Measurements from ENCODE around the gene OSR1.
A peak's percentile ranks its signal among the peaks of the same experiment; 100 is the strongest.

Gene OSR1

DNA sequence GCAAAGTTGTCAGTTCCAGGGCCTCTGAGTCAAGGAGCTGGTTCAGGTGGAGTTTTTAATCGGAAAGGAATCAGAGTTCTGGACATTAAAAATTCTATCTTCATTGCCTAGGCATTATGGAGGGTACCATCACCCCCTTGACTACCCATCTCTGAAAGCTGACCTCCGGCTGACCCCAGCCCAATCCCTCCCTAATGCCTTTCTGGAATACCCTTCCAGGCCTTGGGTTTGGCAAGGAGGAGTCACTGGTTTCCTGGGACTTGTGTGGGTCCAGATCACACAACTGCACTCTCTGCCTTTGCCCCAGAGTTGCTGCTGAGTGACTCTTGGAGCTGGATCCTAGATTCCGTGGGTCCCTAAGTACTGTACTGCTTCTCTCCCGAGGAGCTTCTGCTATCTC is 1.0 kb upstream of the OSR1 start:
- Histone ChIP-seq H3K4me1 (ENCODE audit: control insufficient read depth in 1 of 2, insufficient read depth in 2 of 2, low read length in 2 of 2) (peaks cover 8 to 26% of the 10 kb centered on the region in 2 donors), H3K27ac (ENCODE audit: low read depth, low read length) (no peak overlapping the region), H3K27me3 (ENCODE audit: control insufficient read depth in 1 of 2, insufficient read depth in 2 of 2, low read length in 2 of 2) (peaks cover 80 to 89% of the 10 kb centered on the region in 2 donors), H3K4me3 (ENCODE audit: low read depth in 1 of 2, low read length in 2 of 2) (no peak overlapping the region), H3K9ac (ENCODE audit: low read depth in 1 of 2, low read length in 2 of 2) (no peak overlapping the region), H3K36me3 (ENCODE audit: control insufficient read depth in 1 of 2, insufficient read depth in 2 of 2, low read length in 2 of 2) (no peaks in the 10 kb centered on the region), H3K9me3 (ENCODE audit: control insufficient read depth in 1 of 2, low read length in 2 of 2) (no peaks in the 10 kb centered on the region)

DNA sequence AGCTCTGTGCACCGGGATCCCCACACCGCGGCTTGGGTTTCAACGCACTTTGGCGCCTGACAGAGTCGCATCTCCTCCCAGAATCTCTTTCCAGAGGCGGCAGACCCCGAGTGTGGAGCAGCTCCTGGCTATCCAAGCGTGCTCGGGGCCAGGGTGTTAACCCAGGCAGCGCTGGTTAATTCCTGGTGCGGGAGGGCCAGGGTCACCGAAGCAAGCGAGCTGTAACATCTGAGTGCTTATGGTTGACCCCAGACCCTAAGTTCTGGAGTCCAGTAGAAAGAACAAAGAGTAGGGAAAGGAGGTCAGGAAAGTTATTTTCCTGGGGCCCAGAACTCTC is 566 bp upstream of the OSR1 start:
- Histone ChIP-seq H3K9me3 (ENCODE audit: control insufficient read depth in 1 of 2, low read length in 2 of 2) (no peaks in the 10 kb centered on the region), H3K36me3 (ENCODE audit: control insufficient read depth in 1 of 2, insufficient read depth in 2 of 2, low read length in 2 of 2) (no peaks in the 10 kb centered on the region), H3K27ac (ENCODE audit: low read depth, low read length) (no peak overlapping the region), H3K27me3 (ENCODE audit: control insufficient read depth in 1 of 2, insufficient read depth in 2 of 2, low read length in 2 of 2) (peaks cover 80 to 89% of the 10 kb centered on the region in 2 donors), H3K4me1 (ENCODE audit: control insufficient read depth in 1 of 2, insufficient read depth in 2 of 2, low read length in 2 of 2) (peaks cover 8 to 26% of the 10 kb centered on the region in 2 donors), H3K4me3 (ENCODE audit: low read depth in 1 of 2, low read length in 2 of 2) (peak overlapping the region; percentile 47 to 62), H3K9ac (ENCODE audit: low read depth in 1 of 2, low read length in 2 of 2) (no peak overlapping the region)

DNA sequence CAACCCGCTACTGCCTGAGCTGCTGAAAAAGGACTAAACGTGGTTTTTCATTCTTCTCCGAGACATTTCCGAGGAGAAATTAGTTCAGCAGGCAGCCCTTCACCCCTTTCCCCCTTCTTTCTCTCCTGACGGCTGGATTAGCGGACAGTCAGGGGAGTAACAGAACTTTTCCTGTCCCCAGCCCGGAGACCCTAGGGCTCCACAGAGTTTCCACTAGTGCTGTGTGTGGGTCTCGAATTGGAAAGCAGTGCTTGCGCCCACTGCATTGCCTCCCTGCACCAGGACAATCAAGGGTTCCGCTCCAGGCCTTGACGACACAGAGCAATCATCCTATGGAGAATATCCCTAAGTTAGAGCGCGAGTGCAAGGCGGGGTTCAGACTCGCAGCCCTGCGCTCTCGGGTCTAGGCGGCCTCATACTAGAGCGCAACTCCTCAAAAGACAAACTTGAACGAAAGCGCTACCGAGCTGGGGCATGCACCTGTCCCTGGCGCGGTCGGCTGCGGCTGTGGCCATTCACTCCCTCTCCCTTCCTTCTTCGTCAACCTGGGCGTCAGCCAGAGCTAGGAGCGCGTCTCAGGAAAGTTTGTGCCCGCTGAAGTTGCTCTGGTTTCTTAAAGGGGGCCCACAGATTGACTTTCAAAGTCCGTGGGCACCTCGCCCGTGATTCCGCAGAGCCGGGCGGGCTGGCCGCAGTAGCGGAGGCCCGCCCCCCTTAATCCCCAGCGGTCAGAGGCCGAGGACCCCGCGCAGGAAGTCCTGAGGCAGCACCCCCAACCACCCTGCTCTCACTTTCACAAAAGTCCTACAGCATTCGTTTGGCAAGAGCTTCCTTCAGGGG is 801 bp downstream of the OSR1 start:
- no peaks in the 10 kb centered on the region for H3K9me3 ChIP-seq (ENCODE audit: control insufficient read depth in 1 of 2, low read length in 2 of 2)
- no peaks in the 10 kb centered on the region for H3K36me3 ChIP-seq (ENCODE audit: control insufficient read depth in 1 of 2, insufficient read depth in 2 of 2, low read length in 2 of 2)
- peaks cover 8 to 24% of the 10 kb centered on the region in 2 donors for H3K4me1 ChIP-seq (ENCODE audit: control insufficient read depth in 1 of 2, insufficient read depth in 2 of 2, low read length in 2 of 2)
- H3K27me3 ChIP-seq (ENCODE audit: control insufficient read depth in 1 of 2, insufficient read depth in 2 of 2, low read length in 2 of 2) = peaks cover 89 to 90% of the 10 kb centered on the region in 2 donors
- peak overlapping the region; percentile 64 for H3K4me3 ChIP-seq (ENCODE audit: low read depth in 1 of 2, low read length in 2 of 2)
- no peak overlapping the region for H3K9ac ChIP-seq (ENCODE audit: low read depth in 1 of 2, low read length in 2 of 2)
- H3K27ac ChIP-seq (ENCODE audit: low read depth, low read length) = no peak overlapping the region

DNA sequence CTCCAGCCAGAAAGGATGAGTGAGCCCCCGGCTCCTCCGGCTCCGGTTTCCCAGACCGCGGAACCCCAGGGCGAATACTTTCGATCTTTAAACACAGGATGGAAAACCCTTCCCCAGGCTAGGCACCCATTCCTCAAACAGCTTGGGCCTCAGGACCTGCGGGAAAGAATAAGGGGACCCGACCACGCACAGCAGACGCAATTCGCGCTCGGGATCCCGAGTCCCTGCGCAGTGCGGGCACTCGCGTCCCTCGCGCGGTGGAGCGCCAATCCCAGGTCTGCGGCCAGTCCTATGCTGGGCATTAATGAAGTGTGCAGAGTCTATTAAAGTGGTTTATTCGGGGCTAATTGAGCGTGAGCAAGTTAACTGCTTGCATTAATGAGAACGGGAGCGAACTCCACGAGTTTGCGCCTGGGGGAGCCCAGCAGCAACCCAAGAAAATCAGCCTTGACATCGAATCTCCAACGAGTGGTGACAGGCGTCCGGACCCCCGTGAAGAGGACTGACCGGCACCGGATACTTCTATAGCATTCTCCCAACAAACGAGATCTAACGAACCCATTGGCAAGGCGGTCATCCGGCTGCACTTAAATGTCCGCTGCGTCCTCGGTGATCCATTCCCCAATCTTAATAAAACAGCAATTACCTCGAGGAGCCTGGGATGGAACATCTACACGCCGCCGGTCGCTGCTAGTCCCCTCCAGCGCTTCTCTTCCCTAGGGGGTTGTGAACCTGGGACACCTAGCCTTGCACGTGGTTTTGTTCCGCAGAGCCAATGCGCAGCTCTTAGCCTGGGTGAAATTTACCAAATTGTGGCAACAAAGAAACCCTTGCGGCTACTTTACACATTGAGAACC is 1.6 kb downstream of the OSR1 start:
- peak overlapping the region; percentile 64 for H3K4me3 ChIP-seq (ENCODE audit: low read depth in 1 of 2, low read length in 2 of 2)
- no peak overlapping the region for H3K27ac ChIP-seq (ENCODE audit: low read depth, low read length)
- H3K4me1 ChIP-seq (ENCODE audit: control insufficient read depth in 1 of 2, insufficient read depth in 2 of 2, low read length in 2 of 2) = peaks cover 8 to 20% of the 10 kb centered on the region in 2 donors
- H3K9me3 ChIP-seq (ENCODE audit: control insufficient read depth in 1 of 2, low read length in 2 of 2) = no peaks in the 10 kb centered on the region
- H3K27me3 ChIP-seq (ENCODE audit: control insufficient read depth in 1 of 2, insufficient read depth in 2 of 2, low read length in 2 of 2) = peaks cover 93 to 97% of the 10 kb centered on the region in 2 donors
- no peak overlapping the region for H3K9ac ChIP-seq (ENCODE audit: low read depth in 1 of 2, low read length in 2 of 2)
- no peaks in the 10 kb centered on the region for H3K36me3 ChIP-seq (ENCODE audit: control insufficient read depth in 1 of 2, insufficient read depth in 2 of 2, low read length in 2 of 2)

DNA sequence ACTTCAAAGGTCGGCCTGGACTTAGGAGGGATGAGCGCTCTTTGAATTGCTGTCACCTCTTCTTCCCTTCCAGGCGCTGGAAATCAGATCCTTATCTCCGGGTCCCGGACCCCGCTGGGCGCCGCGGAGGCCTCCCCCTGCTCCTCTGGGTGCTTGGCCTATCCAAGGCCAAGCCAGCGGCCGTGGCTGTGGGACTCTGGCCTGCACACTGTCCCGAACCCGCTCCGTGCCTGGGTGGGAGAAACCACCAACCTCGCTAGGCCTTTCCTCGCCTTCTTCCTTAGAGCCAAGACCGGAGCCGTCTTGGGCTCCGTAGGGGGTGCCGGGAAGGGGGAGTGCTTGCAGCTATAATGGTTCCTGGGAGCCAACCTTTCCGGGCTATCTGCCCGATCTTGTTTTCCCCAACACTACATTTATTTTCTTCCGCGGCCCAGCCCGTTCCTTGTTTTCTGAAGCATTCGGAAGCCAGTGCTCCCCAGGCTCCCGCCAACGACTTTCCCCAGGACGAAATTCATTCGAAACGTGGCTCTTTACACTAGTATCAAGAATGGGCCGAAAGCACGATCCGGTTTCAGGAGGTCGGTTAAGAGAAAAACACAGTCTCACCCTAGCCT is 2.4 kb downstream of the OSR1 start:
- Histone ChIP-seq H3K4me1 (ENCODE audit: control insufficient read depth in 1 of 2, insufficient read depth in 2 of 2, low read length in 2 of 2) (peaks cover 8 to 15% of the 10 kb centered on the region in 2 donors), H3K4me3 (ENCODE audit: low read depth in 1 of 2, low read length in 2 of 2) (peak overlapping the region; percentile 24 to 64), H3K9ac (ENCODE audit: low read depth in 1 of 2, low read length in 2 of 2) (no peak overlapping the region), H3K9me3 (ENCODE audit: control insufficient read depth in 1 of 2, low read length in 2 of 2) (no peaks in the 10 kb centered on the region), H3K27ac (ENCODE audit: low read depth, low read length) (no peak overlapping the region), H3K36me3 (ENCODE audit: control insufficient read depth in 1 of 2, insufficient read depth in 2 of 2, low read length in 2 of 2) (no peaks in the 10 kb centered on the region), H3K27me3 (ENCODE audit: control insufficient read depth in 1 of 2, insufficient read depth in 2 of 2, low read length in 2 of 2) (peaks cover 92 to 96% of the 10 kb centered on the region in 2 donors)

DNA sequence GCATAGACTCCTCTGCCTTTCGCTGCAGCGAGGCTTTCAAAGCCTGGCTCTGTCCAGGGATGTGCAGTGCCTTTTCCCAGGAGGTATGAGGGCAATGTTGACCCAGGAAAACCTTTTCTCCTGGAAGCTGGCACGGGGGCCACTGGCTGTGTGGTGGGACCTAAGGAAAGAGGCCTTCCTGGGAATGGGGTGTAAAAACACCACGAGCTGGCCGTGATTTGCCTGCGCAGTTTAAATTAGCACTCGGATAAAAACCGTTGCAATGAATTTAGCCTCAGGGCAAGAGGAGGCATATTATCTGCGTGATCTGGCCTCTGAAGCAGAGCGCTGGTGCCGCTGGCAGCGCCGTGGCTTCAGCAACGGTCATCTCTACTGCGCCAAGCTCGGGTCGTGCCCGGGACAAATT is 3.0 kb downstream of the OSR1 start:
- Histone ChIP-seq H3K36me3 (ENCODE audit: control insufficient read depth in 1 of 2, insufficient read depth in 2 of 2, low read length in 2 of 2) (no peaks in the 10 kb centered on the region), H3K4me1 (ENCODE audit: control insufficient read depth in 1 of 2, insufficient read depth in 2 of 2, low read length in 2 of 2) (peaks cover 8 to 21% of the 10 kb centered on the region in 2 donors), H3K4me3 (ENCODE audit: low read depth in 1 of 2, low read length in 2 of 2) (no peak overlapping the region), H3K9me3 (ENCODE audit: control insufficient read depth in 1 of 2, low read length in 2 of 2) (no peaks in the 10 kb centered on the region), H3K27ac (ENCODE audit: low read depth, low read length) (no peak overlapping the region), H3K9ac (ENCODE audit: low read depth in 1 of 2, low read length in 2 of 2) (no peak overlapping the region), H3K27me3 (ENCODE audit: control insufficient read depth in 1 of 2, insufficient read depth in 2 of 2, low read length in 2 of 2) (peaks cover 91 to 96% of the 10 kb centered on the region in 2 donors)

DNA sequence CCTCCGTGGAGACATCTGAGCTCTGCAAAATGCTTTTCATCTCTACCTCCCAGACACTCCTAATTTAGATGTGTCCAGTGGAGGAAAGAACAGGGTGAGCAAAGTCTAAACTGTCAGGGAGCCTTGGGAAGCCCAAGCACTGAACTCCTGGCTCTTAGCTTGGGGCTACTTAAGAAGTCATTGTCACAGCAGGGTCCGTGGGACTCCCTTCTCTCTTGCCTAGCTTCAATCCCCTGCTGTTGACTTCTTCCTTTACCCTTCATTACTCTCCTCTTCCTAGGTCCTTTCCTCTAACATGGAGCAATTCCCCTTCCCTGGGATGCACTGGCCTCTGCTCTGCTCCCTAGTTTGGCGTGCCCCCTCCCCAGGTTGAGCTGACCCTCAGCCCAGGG is 3.4 kb downstream of the OSR1 start:
- H3K4me3 ChIP-seq (ENCODE audit: low read depth in 1 of 2, low read length in 2 of 2) = no peak overlapping the region
- peaks cover 8 to 24% of the 10 kb centered on the region in 2 donors for H3K4me1 ChIP-seq (ENCODE audit: control insufficient read depth in 1 of 2, insufficient read depth in 2 of 2, low read length in 2 of 2)
- no peak overlapping the region for H3K27ac ChIP-seq (ENCODE audit: low read depth, low read length)

DNA sequence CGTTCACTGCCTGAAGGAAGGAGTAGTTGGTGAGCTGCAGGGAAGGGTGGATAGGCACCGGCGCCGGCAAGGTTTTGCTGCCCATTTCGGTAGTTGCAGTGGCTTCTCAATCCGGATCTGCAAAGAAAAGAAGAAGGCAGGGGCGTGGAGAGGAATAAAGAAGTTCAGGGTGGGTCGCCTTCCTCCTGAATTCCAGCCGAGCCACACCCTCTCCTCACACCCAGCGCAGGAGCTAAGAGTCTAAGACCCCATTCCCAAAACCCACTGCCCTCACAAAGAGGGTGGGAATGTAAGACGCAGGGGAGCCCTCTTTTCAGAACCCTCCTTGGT is 4.7 kb downstream of the OSR1 start:
- no peaks in the 10 kb centered on the region for H3K9me3 ChIP-seq (ENCODE audit: control insufficient read depth in 1 of 2, low read length in 2 of 2)
- no peak overlapping the region for H3K27ac ChIP-seq (ENCODE audit: low read depth, low read length)
- H3K36me3 ChIP-seq (ENCODE audit: control insufficient read depth in 1 of 2, insufficient read depth in 2 of 2, low read length in 2 of 2) = no peaks in the 10 kb centered on the region
- peaks cover 82 to 90% of the 10 kb centered on the region in 2 donors for H3K27me3 ChIP-seq (ENCODE audit: control insufficient read depth in 1 of 2, insufficient read depth in 2 of 2, low read length in 2 of 2)
- no peak overlapping the region for H3K9ac ChIP-seq (ENCODE audit: low read depth in 1 of 2, low read length in 2 of 2)
- peaks cover 8 to 20% of the 10 kb centered on the region in 2 donors for H3K4me1 ChIP-seq (ENCODE audit: control insufficient read depth in 1 of 2, insufficient read depth in 2 of 2, low read length in 2 of 2)
- H3K4me3 ChIP-seq (ENCODE audit: low read depth in 1 of 2, low read length in 2 of 2) = no peak overlapping the region

More for the DNA sequence above, 3.4 kb downstream of the OSR1 start:
- Histone ChIP-seq H3K27me3 (ENCODE audit: control insufficient read depth in 1 of 2, insufficient read depth in 2 of 2, low read length in 2 of 2) (peaks cover 90 to 96% of the 10 kb centered on the region in 2 donors), H3K9me3 (ENCODE audit: control insufficient read depth in 1 of 2, low read length in 2 of 2) (no peaks in the 10 kb centered on the region), H3K9ac (ENCODE audit: low read depth in 1 of 2, low read length in 2 of 2) (no peak overlapping the region), H3K36me3 (ENCODE audit: control insufficient read depth in 1 of 2, insufficient read depth in 2 of 2, low read length in 2 of 2) (no peaks in the 10 kb centered on the region)

DNA sequence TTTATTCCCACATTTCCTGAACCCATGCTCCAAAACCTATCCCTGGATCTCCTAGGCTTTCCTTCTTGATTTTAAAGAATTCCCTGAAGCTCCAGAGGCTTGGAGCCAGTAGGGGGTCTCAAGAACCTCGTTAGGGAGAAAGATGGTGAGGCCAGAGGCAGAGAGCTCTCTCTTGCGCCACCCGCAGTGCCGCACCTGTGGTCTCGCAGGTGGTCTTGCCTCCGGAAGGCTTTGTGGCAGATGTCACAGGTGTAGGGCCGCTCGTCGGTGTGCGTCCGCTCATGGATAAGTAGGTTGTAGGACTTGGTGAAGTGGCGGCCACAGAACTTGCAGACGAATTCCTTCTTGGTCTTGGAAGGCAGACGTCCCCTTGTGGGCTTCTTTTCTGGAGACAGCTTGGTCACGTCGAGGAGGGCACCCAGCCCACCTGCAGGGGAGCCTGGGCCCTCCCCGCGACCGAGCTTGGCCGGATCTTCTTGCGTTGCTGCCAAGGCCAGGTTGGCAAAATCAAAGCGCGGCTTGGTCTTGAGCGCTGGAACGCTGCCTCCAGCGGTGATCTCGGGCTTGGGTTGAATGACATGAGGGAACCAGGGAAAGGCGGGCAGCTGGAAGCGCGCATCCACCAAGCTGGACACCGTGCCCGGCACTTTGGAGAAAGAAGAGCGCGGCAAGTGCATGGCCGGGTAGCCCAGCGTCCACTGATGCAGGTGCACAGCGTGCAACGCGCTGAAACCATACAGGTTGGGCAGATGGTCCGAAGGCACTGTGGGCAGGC is 5.3 kb downstream of the OSR1 start:
- no peak overlapping the region for H3K4me3 ChIP-seq (ENCODE audit: low read depth in 1 of 2, low read length in 2 of 2)
- H3K4me1 ChIP-seq (ENCODE audit: control insufficient read depth in 1 of 2, insufficient read depth in 2 of 2, low read length in 2 of 2) = peaks cover 12 to 19% of the 10 kb centered on the region in 2 donors
- no peak overlapping the region for H3K27ac ChIP-seq (ENCODE audit: low read depth, low read length)

More for the DNA sequence above, 5.3 kb downstream of the OSR1 start:
- Histone ChIP-seq H3K27me3 (ENCODE audit: control insufficient read depth in 1 of 2, insufficient read depth in 2 of 2, low read length in 2 of 2) (peaks cover 81 to 88% of the 10 kb centered on the region in 2 donors), H3K36me3 (ENCODE audit: control insufficient read depth in 1 of 2, insufficient read depth in 2 of 2, low read length in 2 of 2) (no peaks in the 10 kb centered on the region), H3K9ac (ENCODE audit: low read depth in 1 of 2, low read length in 2 of 2) (no peak overlapping the region), H3K9me3 (ENCODE audit: control insufficient read depth in 1 of 2, low read length in 2 of 2) (no peaks in the 10 kb centered on the region)

Data from duodenal mucosa (tissue), 2 donors.